Right lobe of liver (tissue), 4 donors: ENCODE measurements around the gene PHAF1.

Experiments used
- POLR2A ChIP-seq: fragments of 450-650 bp; IDR thresholded peaks from one replicate; pipeline ENCODE4 v1.6.1; 2017; ENCODE audit warnings: antibody characterized with exemption, mild to moderate bottlenecking
- TF ChIP-seq, protein P1 (sequence below), 4 donors: fragments of 200-600 bp in 3 of 4; fragments of 450-650 bp in 1 of 4; IDR thresholded peaks; one replicate each; pipeline versions ENCODE4 v1.5.1 to v1.8.0; 2016 to 2022; ENCODE audit warnings: antibody characterized with exemption in 4 of 4, mild to moderate bottlenecking in 2 of 4
- donor health status: DM: no; HTN: no; CAD: no.
- donor health status: DM: no; HTN: no; CAD: no.
- donor health status: DM: no; HTN: yes; CAD: no.

DNA sequence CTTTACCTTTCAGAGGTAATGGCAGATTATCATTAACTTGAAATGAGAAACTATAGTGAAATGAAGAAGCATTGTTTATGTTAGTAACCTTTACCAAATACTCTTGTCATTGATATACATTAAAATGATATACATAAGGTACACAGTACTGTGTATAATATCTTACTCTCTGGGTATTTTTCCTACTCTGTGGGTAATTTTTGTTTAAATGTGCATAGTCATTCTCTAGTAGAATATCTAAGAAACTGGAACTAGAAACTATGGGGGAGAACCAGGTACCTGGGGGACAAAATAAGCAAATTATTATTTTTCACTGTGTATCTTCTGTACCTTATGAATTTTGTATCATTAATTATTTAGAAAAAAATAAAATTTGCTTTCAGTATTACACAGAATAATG, 20.6 kb upstream of the PHAF1 start:
- TF ChIP-seq POLR2A = no peak
- TF ChIP-seq, protein P1, sequence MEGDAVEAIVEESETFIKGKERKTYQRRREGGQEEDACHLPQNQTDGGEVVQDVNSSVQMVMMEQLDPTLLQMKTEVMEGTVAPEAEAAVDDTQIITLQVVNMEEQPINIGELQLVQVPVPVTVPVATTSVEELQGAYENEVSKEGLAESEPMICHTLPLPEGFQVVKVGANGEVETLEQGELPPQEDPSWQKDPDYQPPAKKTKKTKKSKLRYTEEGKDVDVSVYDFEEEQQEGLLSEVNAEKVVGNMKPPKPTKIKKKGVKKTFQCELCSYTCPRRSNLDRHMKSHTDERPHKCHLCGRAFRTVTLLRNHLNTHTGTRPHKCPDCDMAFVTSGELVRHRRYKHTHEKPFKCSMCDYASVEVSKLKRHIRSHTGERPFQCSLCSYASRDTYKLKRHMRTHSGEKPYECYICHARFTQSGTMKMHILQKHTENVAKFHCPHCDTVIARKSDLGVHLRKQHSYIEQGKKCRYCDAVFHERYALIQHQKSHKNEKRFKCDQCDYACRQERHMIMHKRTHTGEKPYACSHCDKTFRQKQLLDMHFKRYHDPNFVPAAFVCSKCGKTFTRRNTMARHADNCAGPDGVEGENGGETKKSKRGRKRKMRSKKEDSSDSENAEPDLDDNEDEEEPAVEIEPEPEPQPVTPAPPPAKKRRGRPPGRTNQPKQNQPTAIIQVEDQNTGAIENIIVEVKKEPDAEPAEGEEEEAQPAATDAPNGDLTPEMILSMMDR (IDR thresholded peaks at IDR 0.05) = no peak
